ENCODE measurements around the gene NUP43.
"Not testable (repeated sequence)": the region's sequence is repeated elsewhere in the genome, so short reads cannot be mapped to it uniquely, and the experiment has no call there.

The NUP43 gene

GRCh38 chr6:149686230-149686629 lies 60.1 kb downstream of the NUP43 start:
- DNase-seq, result no peak

GRCh38 chr6:149683256-149683859 lies 63.0 kb downstream of the NUP43 start:
- DNase-seq, result no peak

GRCh38 chr6:149681845-149682244 lies 64.5 kb downstream of the NUP43 start:
- not testable (repeated sequence) for DNase-seq

GRCh38 chr6:149681209-149681608 lies 65.1 kb downstream of the NUP43 start:
- DNase-seq, result no peak

GRCh38 chr6:149680503-149680902 lies 65.8 kb downstream of the NUP43 start:
- no peak for DNase-seq

Data from CD4-positive, alpha-beta T cell treated with Interleukin-12 subunit alpha and Interleukin-12 subunit beta, for 1 hour (primary cell).